IPS-NIHi11 (cell line): Measurements from ENCODE around the gene DENND4C.
"Not testable (repeated sequence)": the region's sequence is repeated elsewhere in the genome, so short reads cannot be mapped to it uniquely, and the experiment has no call there.

ENCODE experiments used
- DNase-seq: peaks from one replicate; pipeline ENCODE4 v3.0.0; 2012; ENCODE audit warnings: mixed read lengths, low spot score

Gene DENND4C

DNA sequence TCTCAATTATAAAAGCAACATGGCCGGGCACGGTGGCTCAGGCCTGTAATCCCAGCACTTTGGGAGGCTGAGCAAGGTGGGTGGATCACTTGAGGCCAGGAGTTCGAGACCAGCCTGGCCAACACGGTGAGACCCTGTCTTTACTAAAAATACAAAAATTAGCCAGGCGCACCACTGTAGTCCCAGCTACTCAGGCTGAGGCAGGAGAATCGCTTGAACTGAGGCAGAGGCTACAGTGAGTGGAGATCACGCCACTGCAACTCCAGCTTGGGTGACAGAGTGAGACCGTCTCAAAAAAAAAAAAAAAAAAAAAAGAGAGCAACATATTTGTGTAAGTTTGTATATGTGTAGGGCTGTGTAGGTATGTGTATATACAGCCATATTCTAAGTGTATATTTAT is 142.1 kb downstream of the DENND4C start:
- no peak for DNase-seq

DNA sequence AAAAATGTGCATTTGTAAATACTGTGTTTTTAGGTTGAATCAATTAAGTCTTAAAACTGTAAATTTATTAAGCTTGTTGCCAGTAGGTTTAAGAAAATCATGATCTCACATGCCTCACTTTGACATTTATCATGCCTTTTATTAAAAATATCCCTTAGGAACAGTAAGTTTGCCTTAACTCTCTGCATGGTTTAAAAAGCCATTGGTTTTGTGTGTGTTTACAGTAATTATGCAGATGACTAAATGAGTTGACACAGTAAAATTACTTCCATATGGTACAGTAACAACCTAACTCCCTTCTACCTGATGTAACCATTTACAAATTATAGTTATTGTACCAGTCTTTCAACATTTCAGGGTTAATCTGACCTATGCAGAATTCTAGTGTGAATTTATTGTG is 143.0 kb downstream of the DENND4C start:
- DNase-seq = no peak

DNA sequence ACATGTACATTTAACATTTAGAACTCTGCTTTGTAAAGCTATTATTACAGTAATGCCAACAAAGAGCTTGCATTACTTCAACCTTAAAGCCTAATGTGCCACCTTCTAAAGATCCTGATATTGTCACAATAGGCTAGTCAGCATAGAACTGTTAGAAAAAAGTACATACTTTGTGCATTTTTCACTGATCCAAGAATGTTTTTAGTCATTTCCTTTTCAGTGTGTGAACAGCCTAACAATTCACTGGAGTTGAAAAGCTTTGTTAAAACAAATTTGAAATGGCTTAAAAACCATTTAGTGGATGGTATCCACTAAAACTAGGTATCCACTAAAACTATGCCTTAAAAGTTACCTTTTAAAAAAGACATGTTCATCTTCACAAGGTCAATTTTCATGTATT is 145.0 kb downstream of the DENND4C start:
- no peak for DNase-seq

DNA sequence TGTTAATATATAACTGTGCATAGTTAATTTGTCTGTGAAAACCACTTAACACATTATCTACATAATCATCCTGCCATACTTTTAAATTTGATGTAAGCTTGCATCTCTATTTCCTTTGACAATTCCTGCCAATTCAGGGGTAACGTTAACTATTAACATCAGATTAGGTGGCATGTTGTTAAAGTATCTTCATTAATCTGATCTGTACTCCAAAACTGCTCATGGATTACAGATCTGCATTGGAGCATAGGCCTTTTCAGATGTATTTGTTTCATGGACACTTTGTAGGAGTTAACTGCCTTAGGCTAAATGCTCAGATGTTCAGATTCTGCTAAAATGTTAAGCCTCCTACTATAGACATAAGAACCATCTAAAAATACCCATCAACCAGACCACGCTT is 146.4 kb downstream of the DENND4C start:
- DNase-seq = no peak

DNA sequence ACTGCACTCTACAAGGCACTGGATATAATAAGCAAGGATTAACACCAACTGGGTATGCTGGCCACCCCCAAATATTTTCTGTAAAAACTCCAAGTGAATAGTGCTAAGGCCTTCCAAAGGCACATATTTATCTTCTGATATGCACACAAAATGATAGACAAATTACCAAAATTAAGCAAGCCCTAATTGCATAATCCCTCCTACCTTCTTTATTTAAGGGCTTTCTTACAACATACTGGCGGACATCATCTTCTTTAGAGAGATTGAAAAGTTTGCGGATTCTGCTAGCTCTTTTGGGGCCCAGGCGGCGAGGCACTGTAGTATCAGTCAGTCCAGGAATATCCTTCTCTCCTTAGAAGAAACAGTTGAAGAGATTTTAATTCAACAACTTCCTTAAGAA is 147.7 kb downstream of the DENND4C start:
- DNase-seq = no peak

DNA sequence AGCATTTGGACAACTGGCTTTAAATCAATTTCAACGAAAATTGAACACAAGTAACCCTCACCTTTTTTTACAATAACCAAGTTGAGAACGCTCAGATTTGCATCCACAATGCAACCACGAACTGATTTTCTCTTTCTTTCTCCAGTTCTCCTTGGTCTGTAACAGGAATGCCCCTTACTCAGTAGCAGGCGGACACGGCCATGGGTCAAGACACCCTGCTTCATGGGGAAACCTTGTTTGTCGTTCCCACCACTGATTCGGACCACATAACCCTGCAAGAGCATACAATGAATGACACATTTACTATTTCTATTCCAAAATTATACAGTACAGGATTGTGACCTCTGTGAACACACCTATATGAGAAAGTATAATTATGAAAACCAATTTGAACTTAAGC is 148.2 kb downstream of the DENND4C start:
- no peak for DNase-seq

DNA sequence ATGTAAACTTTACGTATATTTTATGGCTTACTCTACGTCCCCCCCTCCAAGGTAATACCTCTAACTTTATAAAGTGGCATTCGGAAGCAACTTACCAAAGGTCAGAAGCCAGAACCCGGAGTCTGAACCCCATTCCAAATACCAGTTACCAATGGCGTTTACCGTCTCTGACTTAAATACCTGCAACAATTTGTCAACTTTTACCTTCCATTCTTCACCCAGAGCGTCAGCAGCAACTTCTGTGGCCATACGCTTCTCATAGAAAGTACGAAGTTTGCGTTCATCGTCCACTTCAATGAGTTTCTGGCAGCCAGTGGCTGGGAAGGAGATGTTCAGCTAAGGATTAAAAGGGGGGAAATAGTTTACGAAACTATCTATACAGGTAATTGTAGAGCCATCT is 148.8 kb downstream of the DENND4C start:
- DNase-seq = no peak

DNA sequence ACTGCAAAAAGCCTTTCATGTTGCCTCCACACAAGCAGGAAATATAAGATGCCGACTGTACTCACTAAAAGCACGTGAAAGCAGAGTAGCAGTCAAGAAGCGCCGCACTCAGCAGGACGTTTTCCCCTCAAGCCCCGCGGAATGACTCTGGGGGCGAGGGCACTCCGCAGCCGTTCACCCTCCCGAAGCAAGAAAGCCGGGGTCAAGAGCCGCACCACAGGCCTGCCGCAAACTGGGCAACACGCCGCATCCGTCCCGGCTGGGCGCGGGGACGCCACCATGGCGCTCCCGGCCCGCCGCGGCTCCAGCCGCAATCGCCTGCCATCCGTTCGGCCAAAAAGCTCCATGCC is 149.2 kb downstream of the DENND4C start:
- DNase-seq = peak; percentile 14

DNA sequence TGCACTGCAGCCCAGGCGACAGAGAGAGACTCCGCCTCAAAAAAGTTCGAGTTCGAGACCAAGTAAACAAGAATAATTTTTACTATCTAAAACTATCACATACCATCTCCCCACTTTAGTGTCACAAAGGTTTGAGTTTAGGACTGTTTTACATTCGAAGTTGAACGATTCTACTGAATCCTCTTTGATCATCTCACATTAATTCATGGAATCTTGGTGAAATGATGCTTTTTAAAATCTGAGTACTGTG is 150.3 kb downstream of the DENND4C start:
- DNase-seq = no peak

DNA sequence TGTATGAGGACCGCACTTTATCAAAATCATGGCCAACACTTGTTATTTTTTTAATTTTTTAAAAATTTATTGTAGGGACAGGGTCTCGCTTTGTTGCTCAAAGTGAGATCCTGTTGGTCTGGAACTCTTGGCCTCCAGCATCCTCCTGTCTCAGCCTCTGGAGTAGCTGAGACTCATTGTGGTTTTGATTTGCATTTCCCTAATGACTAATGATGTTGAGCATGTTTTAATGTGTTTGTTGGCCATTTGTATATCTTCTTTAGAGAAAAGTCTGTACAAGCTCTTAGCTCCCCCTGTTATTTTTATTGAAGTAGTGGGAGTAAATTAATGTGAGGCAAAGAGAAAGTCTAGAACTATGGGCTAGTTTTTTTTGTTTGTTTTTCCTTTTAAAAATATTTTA is 151.2 kb downstream of the DENND4C start:
- no peak for DNase-seq

DNA sequence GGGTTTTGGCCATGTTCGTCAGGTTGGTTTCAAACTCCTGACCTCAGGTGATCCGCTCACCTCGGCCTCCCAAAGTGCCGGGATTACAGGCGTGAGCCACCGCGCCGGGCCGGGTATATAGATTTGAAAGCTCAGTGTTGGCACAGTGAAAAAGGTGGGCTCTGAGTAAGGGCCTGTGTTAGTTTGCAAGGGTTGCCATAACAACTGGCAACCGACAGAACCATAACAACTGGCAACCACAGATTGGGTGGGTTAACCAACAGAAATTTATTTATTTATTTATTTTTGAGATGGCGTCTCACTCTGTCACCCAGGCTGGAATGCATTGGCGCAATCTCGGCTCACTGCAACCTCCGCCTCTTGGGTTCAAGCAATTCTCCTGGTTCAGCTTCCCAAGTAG is 154.7 kb downstream of the DENND4C start:
- not testable (repeated sequence) for DNase-seq

DNA sequence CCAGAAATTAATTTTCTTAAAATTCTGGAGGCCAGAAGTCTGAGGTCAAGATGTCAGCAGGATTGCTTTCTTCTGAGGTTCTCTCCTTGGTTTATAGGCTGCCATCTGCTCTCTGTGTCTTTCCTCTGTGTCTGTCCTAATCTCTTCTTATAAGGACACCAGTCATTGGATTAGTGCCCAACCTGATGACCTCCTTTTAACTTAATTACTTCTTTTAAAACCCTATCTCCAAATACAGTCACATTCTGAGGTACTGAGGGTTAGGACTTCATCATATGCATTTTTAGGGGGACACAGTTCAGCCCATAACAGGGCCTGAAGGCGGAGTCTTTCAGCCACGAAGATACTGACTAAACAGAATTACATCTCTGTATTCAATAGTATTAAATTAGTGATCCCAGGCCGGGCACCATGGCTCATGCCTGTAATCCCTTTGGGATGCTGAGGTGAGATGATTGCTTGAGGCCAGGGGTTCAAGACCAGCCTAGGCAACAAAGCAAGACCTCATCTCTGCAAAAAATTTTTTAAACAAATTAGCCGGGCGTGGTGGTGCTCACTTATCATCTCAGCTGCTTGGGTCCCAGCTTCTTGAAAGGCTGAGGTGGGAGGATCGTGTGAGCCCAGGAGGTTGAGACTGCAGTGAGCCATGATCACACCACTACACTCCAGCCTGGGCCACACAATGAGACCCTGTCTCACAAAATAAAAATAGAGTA is 155.5 kb downstream of the DENND4C start:
- DNase-seq = no peak

DNA sequence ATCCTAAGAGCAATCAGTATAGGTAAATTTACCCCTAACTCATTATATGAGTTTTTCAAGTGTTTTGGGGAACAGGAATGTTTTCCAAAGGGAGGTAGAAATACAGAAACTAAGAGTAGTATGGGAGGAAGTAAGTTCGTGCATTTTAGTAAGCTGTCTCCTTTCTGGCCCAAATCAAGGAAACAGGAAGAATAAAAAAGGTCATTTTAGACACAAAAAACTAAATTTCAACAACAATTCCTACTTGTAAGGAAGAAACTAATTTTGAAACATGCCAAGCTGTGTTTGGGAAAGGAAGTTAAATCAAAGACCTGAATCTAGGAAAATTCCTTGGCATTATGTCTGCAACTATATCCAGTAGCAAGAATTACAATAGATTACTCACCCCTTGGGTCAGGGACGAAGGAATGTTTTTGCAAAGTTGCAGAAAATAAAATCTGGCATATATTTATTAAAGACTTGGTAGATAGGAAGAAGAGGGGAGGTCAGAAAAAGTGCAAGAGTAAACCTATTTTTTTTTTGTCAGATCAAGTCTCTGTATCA is 156.1 kb downstream of the DENND4C start:
- DNase-seq = no peak

DNA sequence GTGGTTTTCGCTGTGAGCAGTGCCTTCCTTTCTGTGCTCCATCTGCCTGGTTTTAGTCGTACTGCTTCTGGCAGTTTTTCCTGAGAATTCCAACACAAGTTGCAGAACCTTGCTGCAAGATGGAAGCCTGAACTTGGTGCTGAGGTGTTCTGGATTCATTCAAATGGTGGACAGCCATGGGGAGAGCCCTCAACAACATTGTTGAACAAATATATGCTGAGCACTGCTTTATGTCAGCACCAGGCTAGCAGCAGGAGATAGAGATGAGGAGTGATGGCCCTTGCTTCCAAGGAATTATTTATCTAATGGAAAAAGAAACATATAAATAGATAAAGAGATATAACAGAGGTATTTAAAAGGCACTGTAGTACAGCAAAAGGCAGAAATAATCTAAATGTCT is 156.8 kb downstream of the DENND4C start:
- no peak for DNase-seq

DNA sequence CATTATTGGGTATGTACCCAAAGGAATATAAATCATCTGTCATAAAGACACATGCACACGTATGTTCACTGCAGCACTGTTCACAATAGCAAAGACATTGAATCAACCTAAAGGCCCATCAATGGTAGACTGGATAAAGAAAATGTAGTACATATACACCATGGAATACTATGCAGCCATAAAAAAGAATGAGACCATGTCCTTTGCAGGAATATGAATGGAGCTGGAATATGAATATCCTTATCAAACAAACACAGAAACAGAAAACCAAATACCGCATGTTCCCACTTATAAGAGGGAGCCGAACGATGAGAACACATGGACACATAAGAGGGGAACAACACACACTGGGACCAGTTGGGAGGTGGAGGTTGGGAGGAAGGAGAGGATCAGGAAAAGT is 159.0 kb downstream of the DENND4C start:
- not testable (repeated sequence) for DNase-seq

DNA sequence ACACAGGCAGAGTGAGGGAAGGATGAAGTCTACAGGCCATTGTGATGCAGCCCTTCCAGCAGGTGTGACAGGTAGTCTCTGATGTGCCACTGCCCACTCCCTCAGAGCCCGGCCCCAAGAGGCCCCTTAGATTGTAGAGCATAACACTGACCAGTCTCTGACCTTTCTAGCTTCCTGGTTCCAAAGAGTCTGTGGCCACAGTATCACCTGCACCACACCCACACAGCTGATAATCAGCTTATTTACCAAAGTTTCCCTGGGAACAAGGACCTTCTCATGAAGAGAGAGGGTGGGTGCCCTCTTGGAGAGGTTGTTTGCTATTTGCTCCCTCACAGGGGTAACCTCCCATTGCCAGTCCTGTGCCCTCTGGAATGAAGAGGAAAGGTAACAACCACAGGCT is 167.4 kb downstream of the DENND4C start:
- no peak for DNase-seq

DNA sequence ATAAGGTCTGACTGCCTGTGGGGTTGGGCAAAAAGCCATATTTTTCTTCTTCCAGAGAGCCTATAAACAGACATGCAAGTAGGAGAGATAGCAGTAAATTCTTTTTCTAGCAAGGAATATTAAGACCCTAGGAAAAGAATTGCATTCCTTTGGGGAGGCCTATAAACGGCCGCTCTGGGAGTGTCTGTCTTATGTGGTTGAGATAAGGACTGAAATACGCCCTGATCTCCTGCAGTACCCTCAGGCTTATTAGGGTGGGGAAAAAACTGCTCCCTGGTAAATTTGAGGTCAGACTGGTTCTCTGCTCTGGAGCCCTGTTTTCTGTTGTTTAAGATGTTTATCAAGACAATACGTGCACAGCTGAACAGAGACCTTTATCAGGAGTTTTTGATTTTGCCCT is 172.7 kb downstream of the DENND4C start:
- DNase-seq = not testable (repeated sequence)

DNA sequence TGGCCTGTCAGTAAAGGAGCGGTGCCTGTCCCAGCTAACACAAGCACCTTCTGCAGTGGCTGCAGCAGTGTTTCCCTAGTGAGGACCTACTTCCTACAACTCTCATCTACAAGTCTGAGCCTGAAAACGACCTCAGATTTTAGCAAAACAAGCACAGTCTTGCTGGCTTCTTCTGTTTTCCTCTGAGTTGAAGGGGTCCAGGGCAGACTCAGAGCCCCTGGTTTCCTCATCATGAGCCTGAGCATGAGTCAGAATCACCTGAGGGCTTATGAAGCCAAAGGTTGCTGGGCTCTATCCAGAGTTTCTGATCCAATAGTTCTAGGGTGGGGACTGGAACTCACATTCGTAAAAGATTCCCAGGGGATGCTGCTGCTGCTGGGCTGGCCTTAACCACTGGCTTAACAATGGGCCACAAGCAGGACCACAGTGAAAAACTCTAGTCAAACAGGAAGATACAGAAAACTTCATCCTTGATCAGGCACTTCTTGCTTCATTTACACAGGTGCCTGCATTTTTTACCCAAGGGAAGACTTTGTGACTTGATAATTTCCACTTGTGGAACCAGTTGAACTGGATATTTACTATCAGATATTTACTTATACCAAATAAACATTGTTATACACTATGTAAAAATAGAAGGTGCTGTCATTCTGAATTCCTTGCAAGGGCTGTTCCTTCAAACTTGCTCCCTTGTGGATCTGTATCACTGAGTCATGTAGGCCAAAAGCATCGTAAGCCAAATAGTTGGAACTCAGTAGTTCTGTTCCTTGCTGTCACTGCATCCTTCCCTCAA is 174.0 kb downstream of the DENND4C start:
- DNase-seq = no peak

DNA sequence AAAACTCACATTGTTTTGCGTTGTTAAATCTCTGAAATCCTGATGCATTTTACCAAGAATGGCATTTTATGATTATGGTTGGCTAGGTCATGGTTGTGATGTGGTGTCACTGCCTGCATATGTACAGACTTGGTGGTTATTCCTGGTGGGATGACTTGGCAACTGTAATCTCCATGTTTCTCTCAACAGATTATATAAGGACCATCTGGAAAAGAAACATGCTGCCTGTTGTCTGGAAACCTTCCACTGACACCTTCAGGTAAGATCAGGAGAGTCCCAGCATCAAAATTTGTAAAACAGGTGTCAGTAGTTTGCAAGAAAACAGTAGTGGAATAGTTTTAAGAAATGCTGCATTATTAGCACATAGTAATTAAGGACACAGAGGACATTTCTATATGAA is 175.3 kb downstream of the DENND4C start:
- no peak for DNase-seq

DNA sequence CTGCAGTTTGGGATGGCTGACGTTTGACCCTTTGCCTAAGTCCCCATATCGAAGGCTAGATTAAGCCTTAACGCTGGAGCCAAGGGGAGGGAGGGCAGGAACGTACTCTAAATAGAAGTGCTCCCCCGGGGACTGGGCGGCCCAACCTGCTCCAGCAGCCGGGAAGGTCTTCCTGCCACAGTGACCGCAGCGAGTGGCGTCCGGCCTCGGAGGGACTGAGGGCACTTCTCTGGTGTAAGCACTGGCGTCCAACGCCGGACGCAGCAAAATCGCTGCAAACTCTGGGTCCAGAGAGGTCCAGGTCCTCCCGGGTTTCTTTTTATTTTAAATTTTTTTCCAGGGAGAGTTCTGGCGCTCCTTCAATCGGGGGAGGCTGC is 177.8 kb downstream of the DENND4C start:
- no peak for DNase-seq

DNA sequence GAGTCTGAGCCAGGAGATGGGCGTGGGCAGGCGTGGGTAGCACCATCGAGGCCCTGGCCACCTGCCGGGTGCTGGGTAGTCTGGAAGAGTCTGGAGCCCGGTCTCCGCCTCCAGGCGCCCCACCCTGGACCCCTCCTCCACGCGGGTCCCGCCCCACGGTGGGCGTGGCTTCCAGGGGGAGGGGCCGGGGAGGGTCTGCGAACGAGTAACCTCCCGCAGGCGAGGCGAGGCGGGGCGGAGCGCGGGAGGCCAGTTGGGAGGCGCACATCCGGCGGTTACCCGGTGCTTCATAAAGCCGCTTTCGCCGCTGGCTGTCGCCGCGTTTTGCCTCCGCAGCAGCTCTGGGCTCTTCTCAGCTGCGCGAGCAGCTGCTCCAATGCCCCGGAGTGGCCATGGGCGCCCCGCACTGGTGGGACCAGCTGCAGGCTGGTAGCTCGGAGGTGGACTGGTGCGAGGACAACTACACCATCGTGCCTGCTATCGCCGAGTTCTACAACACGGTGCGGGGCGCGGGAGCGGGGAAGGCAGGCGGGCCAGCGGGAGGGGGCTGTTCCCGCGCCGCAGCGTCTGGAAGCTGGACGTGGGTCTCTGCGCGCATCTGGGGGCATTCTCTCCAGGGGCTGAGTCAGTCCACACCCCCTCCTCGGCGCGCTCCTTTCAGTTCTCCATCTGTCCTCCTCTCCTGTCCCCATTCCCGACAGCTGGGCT is 178.4 kb downstream of the DENND4C start, which contains the start of gene ACER2:
Gene ACER2 (plus strand): TSS at position 317 of the 708 bp plus-strand sequence. CDS start 76 bp downstream, at position 393.
- peak; percentile 98 for DNase-seq

DNA sequence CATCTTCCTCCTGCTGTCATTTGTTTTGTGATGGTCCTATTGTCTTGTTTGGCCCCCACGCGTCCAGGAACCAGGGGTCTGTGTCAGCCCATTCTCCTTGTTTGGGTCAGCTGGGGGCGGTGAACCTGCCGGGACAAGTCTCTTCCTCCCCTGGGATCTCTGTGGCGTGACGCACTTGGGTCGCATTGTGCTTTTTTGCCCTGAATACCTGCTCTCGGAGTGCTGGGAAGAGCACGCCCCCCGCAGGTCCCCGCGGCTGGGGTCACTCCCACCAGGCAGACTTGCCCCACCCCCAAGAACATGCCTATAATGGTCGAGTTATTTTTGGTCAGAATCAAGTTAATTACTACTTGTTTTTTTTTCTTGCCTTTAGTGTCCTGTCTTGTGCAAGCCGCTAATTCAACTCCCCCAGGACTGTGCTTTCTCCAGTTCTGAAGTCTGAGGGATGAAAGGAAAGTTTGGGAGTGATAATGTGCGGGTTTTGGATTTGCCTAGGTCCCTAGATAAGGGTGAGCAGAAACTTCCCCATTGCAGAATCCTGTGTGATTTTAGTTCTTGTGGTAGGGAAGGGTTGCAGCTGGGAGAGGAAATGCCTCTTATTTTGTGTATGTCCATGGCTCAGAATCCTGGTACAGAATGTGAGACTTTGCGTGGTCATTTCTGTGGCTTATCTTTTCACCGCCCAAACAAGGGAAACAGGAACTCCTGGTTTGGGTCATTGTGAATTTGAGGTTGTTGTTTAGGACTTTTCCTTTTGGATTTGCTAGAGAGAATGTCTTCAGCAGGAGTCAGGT is 179.1 kb downstream of the DENND4C start:
- peak; percentile 72 for DNase-seq
